Esophagus muscularis mucosa (tissue), 4 donors: Measurements from ENCODE around the gene PPP3CA. TPM values are rescaled to one million over a fixed set of nuclear protein-coding genes. Genes with fewer than 3 reads are reported as not detected.

Experiments used
- DNase-seq: peaks from one replicate; pipeline ENCODE4 v3.0.0-alpha.2; 2017; ENCODE audit errors: extremely low spot score
- H3K27ac ChIP-seq, 4 donors: fragments of 200-600 bp; sonication (generic); replicated peaks in 1 of 4; 1 replicate in 3 of 4; 2 replicates in 1 of 4; pipeline ENCODE4 v1.5.1; 2016 to 2019; ENCODE audit warnings: mild to moderate bottlenecking in 1 of 4
- H3K27me3 ChIP-seq, 4 donors: fragments of 200-600 bp; sonication (generic); one replicate each; pipeline versions ENCODE4 v1.5.1 to v1.6.0; 2016 to 2019
- H3K36me3 ChIP-seq, 4 donors: fragments of 200-600 bp; sonication (generic); one replicate each; pipeline ENCODE4 v1.5.1; 2016 to 2019
- H3K4me1 ChIP-seq, 4 donors: fragments of 200-600 bp; sonication (generic); one replicate each; pipeline ENCODE4 v1.5.1; 2016 to 2019
- H3K4me3 ChIP-seq, 4 donors: fragments of 200-600 bp; sonication (generic); 1 replicate in 2 of 4; 2 replicates in 2 of 4; pipeline ENCODE4 v1.5.1; 2016 to 2019; ENCODE audit warnings: mild to moderate bottlenecking in 4 of 4, moderate library complexity in 1 of 4
- H3K9me3 ChIP-seq, 4 donors: fragments of 200-600 bp; sonication (generic); 1 replicate in 3 of 4; 2 replicates in 1 of 4; pipeline ENCODE4 v1.5.1; 2016 to 2019
- CTCF ChIP-seq, 3 experiments: fragments of 200-600 bp in 2 of 3; fragments of 450-650 bp in 1 of 3; sonication (generic) in 2 of 3; IDR thresholded peaks; one replicate each; pipeline ENCODE4 v1.5.1; 2017 to 2019; ENCODE audit warnings: antibody characterized with exemption in 3 of 3, mild to moderate bottlenecking in 2 of 3, moderate library complexity in 1 of 3
- EP300 ChIP-seq: sonication (generic); formaldehyde crosslinking; IDR thresholded peaks from one replicate; pipeline ENCODE4 v1.6.1; 2017; ENCODE audit warnings: antibody characterized with exemption
- POLR2A ChIP-seq: fragments of 450-650 bp; IDR thresholded peaks from one replicate; pipeline ENCODE4 v1.6.1; 2017; ENCODE audit warnings: antibody characterized with exemption, moderate library complexity, mild to moderate bottlenecking, low read depth
- POLR2AphosphoS5 ChIP-seq, 2 donors: sonication (generic); formaldehyde crosslinking; IDR thresholded peaks; one replicate each; pipeline ENCODE4 v1.6.1; 2017; ENCODE audit warnings: antibody characterized with exemption in 2 of 2
- WGBS: methylation state at CpG from one replicate; pipeline ENCODE4 v1.1.5; 2018; 5-methylcytosine and 5-hydroxymethylcytosine counted together
- intact Hi-C: fragments of 100-400 bp; cut with DNase I; formaldehyde crosslinking; loops from one replicate; pipeline ENCODE4 v1.15.1; 2023
- total RNA-seq, 4 donors: library from RNA; depleted of rRNA; stranded (reverse); fragments of >200 nt; gene quantifications; one replicate each; pipeline versions ENCODE4 v1.1.0 to v1.2.1, GENCODE V29; 2016

The PPP3CA gene
- total RNA-seq, 4 donors from 2014 or later: 21.3 to 31.6 (median 23.3) TPM

DNA sequence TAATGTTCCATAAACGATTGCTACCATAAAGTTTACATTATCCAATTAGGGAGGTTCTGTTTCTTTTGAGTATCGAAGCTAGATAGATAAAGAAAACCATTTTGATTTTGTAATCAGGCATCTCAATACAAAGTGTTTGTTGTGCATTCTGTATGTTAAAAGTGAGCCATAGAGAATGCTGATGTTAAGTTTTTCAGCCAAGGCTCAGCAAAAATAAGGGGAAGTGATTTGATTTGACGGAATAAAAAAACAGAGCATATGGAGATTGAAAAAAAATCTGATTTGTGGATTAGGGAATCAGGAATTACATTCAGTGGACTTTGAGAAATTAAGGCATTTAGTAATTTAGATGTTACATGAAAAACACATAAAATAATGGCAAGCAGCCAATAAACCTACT is 314.8 kb downstream of the PPP3CA start:
- intact Hi-C loops: no loop called here
- WGBS: 74% methylated on average over 3 of the region's 3 CpGs
- no peak for TF ChIP-seq POLR2A
- no peak for TF ChIP-seq EP300
- TF ChIP-seq CTCF (IDR thresholded peaks at IDR 0.05): no peak
- TF ChIP-seq POLR2AphosphoS5 (IDR thresholded peaks at IDR 0.05): no peak
- no peaks in the 10 kb centered on the region for H3K27me3 ChIP-seq
- H3K4me3 ChIP-seq: no peak overlapping the region
- no peaks in the 10 kb centered on the region for H3K9me3 ChIP-seq
- H3K27ac ChIP-seq: no peak overlapping the region
- H3K4me1 ChIP-seq: no peaks in the 10 kb centered on the region
- DNase-seq: no peak
- H3K36me3 ChIP-seq: peaks cover 0 to 10% (median 5%) of the 10 kb centered on the region in 4 donors

DNA sequence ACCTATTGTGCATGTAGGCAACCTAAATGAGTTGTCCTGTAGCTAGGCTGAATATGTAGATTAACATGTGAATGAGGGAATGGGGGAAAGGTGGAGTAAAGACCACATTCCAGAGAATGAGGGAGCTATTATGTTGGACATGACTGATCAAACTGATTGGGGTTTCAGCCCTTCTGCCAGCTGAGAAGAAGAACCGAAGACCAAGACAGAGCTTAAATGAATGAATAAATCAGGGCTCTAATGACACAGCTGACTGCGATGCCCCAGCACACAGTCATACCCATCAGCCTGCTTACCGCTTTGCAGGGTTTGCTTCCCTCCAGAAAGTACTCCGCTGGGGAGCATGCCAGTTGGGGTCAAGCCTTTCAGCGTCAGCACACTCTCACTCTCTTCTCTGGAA is 315.4 kb downstream of the PPP3CA start:
- TF ChIP-seq EP300 (no peak), CTCF (IDR thresholded peaks at IDR 0.05) (no peak), POLR2AphosphoS5 (IDR thresholded peaks at IDR 0.05) (no peak), POLR2A (no peak)
- no peak overlapping the region for H3K4me3 ChIP-seq
- intact Hi-C loops: no loop called here
- no peak for DNase-seq
- H3K36me3 ChIP-seq: peaks cover 0 to 10% (median 4%) of the 10 kb centered on the region in 4 donors
- WGBS: 69% methylated on average over 5 of the region's 5 CpGs
- H3K27ac ChIP-seq: no peak overlapping the region
- H3K4me1 ChIP-seq: no peaks in the 10 kb centered on the region
- H3K27me3 ChIP-seq: no peaks in the 10 kb centered on the region
- H3K9me3 ChIP-seq: no peaks in the 10 kb centered on the region

- Histone ChIP-seq H3K4me1 (no peaks in the 10 kb centered on the region), H3K27me3 (no peaks in the 10 kb centered on the region), H3K4me3 (no peak overlapping the region), H3K9me3 (no peaks in the 10 kb centered on the region), H3K27ac (no peak overlapping the region), H3K36me3 (peaks cover 0 to 10% (median 4%) of the 10 kb centered on the region in 4 donors)
- no peak for TF ChIP-seq CTCF (IDR thresholded peaks at IDR 0.05)
- no peak for TF ChIP-seq POLR2AphosphoS5 (IDR thresholded peaks at IDR 0.05)
- no peak for TF ChIP-seq POLR2A
- no peak for TF ChIP-seq EP300
- intact Hi-C loops: no loop called here
- DNase-seq: no peak
Measured at GRCh38 chr4:101028886-101029285, 318.4 kb downstream of the PPP3CA start.

- H3K4me1 ChIP-seq: peaks cover 0 to 2% (median 0%) of the 10 kb centered on the region in 4 donors
Measured at GRCh38 chr4:101027721-101028120, 319.6 kb downstream of the PPP3CA start.

More at GRCh38 chr4:101027721-101028120, 319.6 kb downstream of the PPP3CA start:
- no peak for DNase-seq
- Histone ChIP-seq H3K9me3 (no peaks in the 10 kb centered on the region), H3K27ac (no peak overlapping the region), H3K4me3 (no peak overlapping the region), H3K36me3 (peaks cover 0 to 10% (median 4%) of the 10 kb centered on the region in 4 donors), H3K27me3 (no peaks in the 10 kb centered on the region)
- intact Hi-C loops: no loop called here
- TF ChIP-seq POLR2A: no peak
- no peak for TF ChIP-seq POLR2AphosphoS5 (IDR thresholded peaks at IDR 0.05)
- no peak for TF ChIP-seq CTCF (IDR thresholded peaks at IDR 0.05)
- no peak for TF ChIP-seq EP300
